H9 (cell line): ENCODE data around the gene MEIOSIN. TPM values are rescaled to one million over a fixed set of nuclear protein-coding genes. Genes with fewer than 3 reads are reported as not detected.

ENCODE experiments used
- DNase-seq: peaks from one replicate; pipeline ENCODE4 v3.0.0-alpha.2; 2017
- H2AFZ ChIP-seq: one replicate; pipeline ENCODE4 v1.6.1; 2013; ENCODE audit warnings: mild to moderate bottlenecking, low read length, control low read depth, moderate library complexity
- H2AK5ac ChIP-seq: 2 replicates; pipeline ENCODE4 v1.6.1; 2013; ENCODE audit warnings: low read length, control low read depth, mixed read lengths; ENCODE audit not compliant: insufficient read length
- H2BK120ac ChIP-seq: one replicate; pipeline ENCODE4 v1.6.1; 2013; ENCODE audit warnings: low read depth, mild to moderate bottlenecking, low read length, control low read depth, inconsistent platforms; ENCODE audit not compliant: poor library complexity, severe bottlenecking
- H2BK12ac ChIP-seq: 2 replicates; pipeline ENCODE4 v1.6.1; 2013; ENCODE audit warnings: low read length, control low read depth, mixed read lengths, low read depth; ENCODE audit not compliant: insufficient read length
- H2BK15ac ChIP-seq: 2 replicates; pipeline ENCODE4 v1.6.1; 2013; ENCODE audit warnings: low read depth, low read length, control low read depth
- H2BK20ac ChIP-seq: one replicate; pipeline ENCODE4 v1.6.1; 2013; ENCODE audit warnings: low read depth, mild to moderate bottlenecking, low read length, control low read depth, inconsistent platforms; ENCODE audit not compliant: poor library complexity, severe bottlenecking
- H2BK5ac ChIP-seq: 2 replicates; pipeline ENCODE4 v1.6.1; 2013; ENCODE audit warnings: low read length, control low read depth, mixed read lengths; ENCODE audit not compliant: insufficient read length
- H3K14ac ChIP-seq: 2 replicates; pipeline ENCODE4 v1.6.1; 2013; ENCODE audit warnings: low read length, control low read depth; ENCODE audit not compliant: insufficient read depth
- H3K18ac ChIP-seq: 2 replicates; pipeline ENCODE4 v1.6.1; 2013; ENCODE audit warnings: low read depth, mild to moderate bottlenecking, mixed read lengths, low read length, control low read depth; ENCODE audit not compliant: insufficient read length
- H3K23ac ChIP-seq: 2 replicates; pipeline ENCODE4 v1.6.1; 2013; ENCODE audit warnings: low read length, control low read depth, mixed read lengths, low read depth; ENCODE audit not compliant: insufficient read length
- H3K23me2 ChIP-seq: 2 replicates; pipeline ENCODE4 v1.6.1; 2013; ENCODE audit warnings: low read depth, mild to moderate bottlenecking, mixed read lengths, low read length, control low read depth; ENCODE audit not compliant: insufficient read length, poor library complexity, severe bottlenecking
- H3K27ac ChIP-seq: 2 replicates; pipeline ENCODE4 v1.5.1; 2013; ENCODE audit warnings: low read length, control low read depth, mixed read lengths, low read depth; ENCODE audit not compliant: insufficient read length
- H3K27me3 ChIP-seq: 2 replicates; pipeline ENCODE4 v1.6.1; 2013; ENCODE audit warnings: low read length, control low read depth, inconsistent platforms; ENCODE audit not compliant: insufficient read depth
- H3K4ac ChIP-seq: 2 replicates; pipeline ENCODE4 v1.6.1; 2013; ENCODE audit warnings: low read depth, mild to moderate bottlenecking, control low read depth, inconsistent platforms, low read length, moderate library complexity
- H3K4me1 ChIP-seq: 2 replicates; pipeline ENCODE4 v1.6.1; 2013; ENCODE audit warnings: low read length, control low read depth, inconsistent platforms; ENCODE audit not compliant: insufficient read depth
- H3K4me2 ChIP-seq: 2 replicates; pipeline ENCODE4 v1.6.1; 2013; ENCODE audit warnings: low read length, control low read depth, mixed read lengths; ENCODE audit not compliant: insufficient read length, insufficient read depth
- H3K56ac ChIP-seq: 2 replicates; pipeline ENCODE4 v1.6.1; 2013; ENCODE audit warnings: low read depth, mild to moderate bottlenecking, mixed read lengths, low read length, control low read depth; ENCODE audit not compliant: insufficient read length
- H3K79me1 ChIP-seq: 2 replicates; pipeline ENCODE4 v1.6.1; 2013; ENCODE audit warnings: low read depth, mild to moderate bottlenecking, moderate library complexity, low read length, control low read depth, inconsistent platforms; ENCODE audit not compliant: insufficient read depth, poor library complexity, severe bottlenecking
- H3K79me2 ChIP-seq: 2 replicates; pipeline ENCODE4 v1.6.1; 2013; ENCODE audit warnings: low read length, control low read depth, inconsistent platforms; ENCODE audit not compliant: insufficient read depth
- H3K9ac ChIP-seq: 2 replicates; pipeline ENCODE4 v1.6.1; 2013; ENCODE audit warnings: low read length, control low read depth, mixed read lengths; ENCODE audit not compliant: insufficient read length; ENCODE audit errors: extremely low read depth
- H3K9me3 ChIP-seq: one replicate; pipeline ENCODE4 v1.6.1; 2013; ENCODE audit warnings: low read depth, low read length, inconsistent platforms; ENCODE audit not compliant: control insufficient read depth
- H3T11ph ChIP-seq: one replicate; pipeline ENCODE4 v1.6.1; 2013; ENCODE audit warnings: mild to moderate bottlenecking, low read length, control low read depth, inconsistent platforms
- H4K20me1 ChIP-seq: one replicate; pipeline ENCODE4 v1.6.1; 2013; ENCODE audit not compliant: control insufficient read depth, insufficient read length, insufficient read depth
- H4K5ac ChIP-seq: 2 replicates; pipeline ENCODE4 v1.6.1; 2013; ENCODE audit warnings: low read depth, mild to moderate bottlenecking, mixed read lengths, low read length, control low read depth; ENCODE audit not compliant: insufficient read length
- H4K8ac ChIP-seq: replicated peaks from 2 replicates; pipeline ENCODE4 v1.6.1; 2013; ENCODE audit warnings: low read length, control low read depth, mixed read lengths, low read depth; ENCODE audit not compliant: insufficient read length
- H4K91ac ChIP-seq: 2 replicates; pipeline ENCODE4 v1.6.1; 2013; ENCODE audit warnings: low read depth, mild to moderate bottlenecking, moderate library complexity, mixed read lengths, low read length, control low read depth; ENCODE audit not compliant: insufficient read length
- H3K27ac Mint-ChIP-seq, 3 experiments: 2 replicates in 2 of 3; 3 replicates in 1 of 3; pipeline ENCODE4 v1.8.0; 2020 to 2021; ENCODE audit warnings: mixed read lengths in 3 of 3, mild to moderate bottlenecking in 1 of 3, moderate library complexity in 1 of 3
- H3K27me3 Mint-ChIP-seq: 2 replicates; pipeline ENCODE4 v1.8.0; 2021; ENCODE audit warnings: low read depth, mild to moderate bottlenecking, moderate library complexity, mixed read lengths
- H3K36me3 Mint-ChIP-seq, 3 experiments: 2 replicates in 2 of 3; 3 replicates in 1 of 3; pipeline ENCODE4 v1.8.0; 2020 to 2021; ENCODE audit warnings: low read depth in 3 of 3, mixed read lengths in 3 of 3; ENCODE audit not compliant: insufficient read depth in 1 of 3
- H3K4me1 Mint-ChIP-seq, 2 experiments: 2 replicates each; pipeline ENCODE4 v1.8.0; 2020; ENCODE audit warnings: mixed read lengths in 2 of 2
- H3K4me3 Mint-ChIP-seq, 2 experiments: 2 replicates in 1 of 2; 3 replicates in 1 of 2; pipeline ENCODE4 v1.8.0; 2020 to 2021; ENCODE audit warnings: mild to moderate bottlenecking in 2 of 2, mixed read lengths in 2 of 2, moderate library complexity in 1 of 2
- H3K9me3 Mint-ChIP-seq, 2 experiments: 2 replicates in 1 of 2; 3 replicates in 1 of 2; pipeline ENCODE4 v1.8.0; 2020; ENCODE audit warnings: mild to moderate bottlenecking in 2 of 2, mixed read lengths in 2 of 2, moderate library complexity in 1 of 2
- CTCF ChIP-seq: fragments of 200-600 bp; sonication (generic); conservative IDR thresholded peaks from 3 replicates; pipeline ENCODE4 v1.8.0; 2021; ENCODE audit warnings: antibody characterized with exemption, mild to moderate bottlenecking
- total RNA-seq: library from RNA; stranded (reverse); gene quantifications from 2 replicates; pipeline ENCODE4 v1.2.1, GENCODE V29; 2021

Gene MEIOSIN
- total RNA-seq, 1 experiment from 2014 or later: not detected

GRCh38 chr19:45805719-45806118 is 72.5 kb downstream of the MEIOSIN start:
- Histone ChIP-seq H3K56ac (no peak overlapping the region), H2AK5ac (no peak overlapping the region), H3K79me2 (no peaks in the 10 kb centered on the region), H3T11ph (no peak overlapping the region), H3K14ac (no peak overlapping the region), H4K5ac (no peak overlapping the region), H3K27me3 (no peaks in the 10 kb centered on the region), H4K8ac (no peak overlapping the region), H2AFZ (no peak overlapping the region), H2BK20ac (no peak overlapping the region), H2BK15ac (no peak overlapping the region), H3K18ac (no peak overlapping the region), H4K91ac (no peak overlapping the region), H2BK120ac (no peak overlapping the region), H3K4ac (no peak overlapping the region), H3K9ac (no peak overlapping the region), H3K23me2 (no peaks in the 10 kb centered on the region), H3K9me3 (no peaks in the 10 kb centered on the region), H3K79me1 (no peaks in the 10 kb centered on the region), H3K4me2 (no peak overlapping the region), H3K4me1 (no peaks in the 10 kb centered on the region), H3K23ac (no peak overlapping the region), H3K27ac (no peak overlapping the region), H4K20me1 (no peaks in the 10 kb centered on the region), H2BK5ac (no peak overlapping the region), H2BK12ac (no peak overlapping the region)
- Mint-ChIP-seq H3K36me3 (0 out of 7 replicates have a peak, but pooled peaks cover 0 to 1% (median 0%) of the 10 kb centered on the region in 3 experiments), H3K9me3 (no peaks in the 10 kb centered on the region; a peak in 1 of 5 replicates), H3K4me1 (peaks cover 7 to 17% of the 10 kb centered on the region in 2 experiments), H3K4me3 (no peak overlapping the region), H3K27me3 (peaks cover 42% of the 10 kb centered on the region), H3K27ac (no peak overlapping the region)
- no peak for TF ChIP-seq CTCF
- DNase-seq: no peak
